GM23338 (cell line): ENCODE results near the gene ZDHHC16. TPM values are rescaled to one million over a fixed set of nuclear protein-coding genes. Genes with fewer than 3 reads are reported as not detected.

ENCODE experiments used
- ATAC-seq: fragments of 200-7000 bp; cut with Tn5 transposase; 3 replicates; pipeline ENCODE4 v1.9.1; 2020
- DNase-seq: peaks from one replicate; pipeline ENCODE4 v3.0.0-alpha.2; 2015; ENCODE audit warnings: low spot score
- H2AFZ ChIP-seq: fragments of 200-600 bp; sonication (generic); 2 replicates; pipeline ENCODE4 v1.8.0; 2016; ENCODE audit warnings: antibody characterized with exemption, mild to moderate bottlenecking, moderate library complexity
- H3F3A ChIP-seq: fragments of 200-600 bp; sonication (generic); replicated peaks from 2 replicates; pipeline ENCODE4 v1.8.0; 2017; ENCODE audit warnings: antibody characterized with exemption, mixed run types, low read depth
- H3K27ac ChIP-seq: fragments of 200-600 bp; sonication (generic); 2 replicates; pipeline ENCODE4 v1.6.1; 2016; ENCODE audit warnings: low read depth
- H3K27me3 ChIP-seq: fragments of 200-600 bp; sonication (generic); 2 replicates; pipeline ENCODE4 v1.8.0; 2016; ENCODE audit warnings: mild to moderate bottlenecking, mixed run types, moderate library complexity; ENCODE audit not compliant: insufficient read depth
- H3K36me3 ChIP-seq: fragments of 200-600 bp; sonication (generic); 2 replicates; pipeline ENCODE4 v1.8.0; 2016; ENCODE audit warnings: mild to moderate bottlenecking; ENCODE audit not compliant: insufficient read depth
- H3K4me1 ChIP-seq: fragments of 200-600 bp; sonication (generic); 2 replicates; pipeline ENCODE4 v1.8.0; 2016; ENCODE audit warnings: mild to moderate bottlenecking, moderate library complexity; ENCODE audit not compliant: insufficient read depth
- H3K4me2 ChIP-seq: fragments of 200-600 bp; sonication (generic); 2 replicates; pipeline ENCODE4 v1.7.1; 2017; ENCODE audit warnings: mixed run types
- H3K4me3 ChIP-seq: fragments of 200-600 bp; sonication (generic); 2 replicates; pipeline ENCODE4 v1.6.1; 2016; ENCODE audit warnings: mixed run types
- H3K79me2 ChIP-seq: fragments of 200-600 bp; sonication (generic); replicated peaks from 2 replicates; pipeline ENCODE4 v1.8.0; 2017; ENCODE audit warnings: mild to moderate bottlenecking; ENCODE audit not compliant: insufficient read depth
- H3K9me2 ChIP-seq: fragments of 200-600 bp; sonication (generic); 2 replicates; pipeline ENCODE4 v1.8.0; 2017; ENCODE audit not compliant: insufficient read depth
- H4K20me1 ChIP-seq: fragments of 200-600 bp; sonication (generic); replicated peaks from 2 replicates; pipeline ENCODE4 v1.8.0; 2017; ENCODE audit warnings: mild to moderate bottlenecking; ENCODE audit not compliant: insufficient read depth
- H3K27ac Mint-ChIP-seq: 2 replicates; pipeline ENCODE4 v1.8.0; 2020; ENCODE audit warnings: inconsistent platforms, mild to moderate bottlenecking, moderate library complexity, mixed read lengths
- H3K27me3 Mint-ChIP-seq: 3 replicates; pipeline ENCODE4 v1.8.0; 2022; ENCODE audit warnings: low read depth, mild to moderate bottlenecking, moderate library complexity, mixed read lengths, inconsistent platforms; ENCODE audit not compliant: insufficient read depth, poor library complexity
- H3K36me3 Mint-ChIP-seq: 3 replicates; pipeline ENCODE4 v1.8.0; 2021; ENCODE audit warnings: low read depth, mild to moderate bottlenecking, inconsistent platforms, moderate library complexity, mixed read lengths
- H3K4me1 Mint-ChIP-seq: 3 replicates; pipeline ENCODE4 v1.8.0; 2020; ENCODE audit warnings: mild to moderate bottlenecking, inconsistent platforms, mixed read lengths
- H3K4me3 Mint-ChIP-seq: 3 replicates; pipeline ENCODE4 v1.8.0; 2021; ENCODE audit warnings: moderate library complexity, mild to moderate bottlenecking, inconsistent platforms, mixed read lengths
- H3K9me3 Mint-ChIP-seq: 3 replicates; pipeline ENCODE4 v1.8.0; 2020; ENCODE audit warnings: moderate library complexity, mild to moderate bottlenecking, inconsistent platforms, mixed read lengths
- CTCF ChIP-seq, 2 experiments: fragments of 200-600 bp in 1 of 2; sonication (generic) in 1 of 2; conservative IDR thresholded peaks; 2 replicates each; pipeline versions ENCODE4 v1.5.1 to v1.6.1; 2016 to 2017; ENCODE audit warnings: antibody characterized with exemption in 2 of 2, low read depth in 2 of 2, mild to moderate bottlenecking in 2 of 2, moderate library complexity in 1 of 2
- JUNB ChIP-seq: IDR thresholded peaks from one replicate; pipeline ENCODE4 v1.6.1; 2016; ENCODE audit warnings: antibody characterized with exemption; ENCODE audit not compliant: unreplicated experiment
- POLR2AphosphoS5 ChIP-seq: IDR thresholded peaks from 2 replicates; pipeline ENCODE4 v1.6.1; 2016; ENCODE audit warnings: antibody characterized with exemption, low read depth
- ZNF331 ChIP-seq: fragments of 250-450 bp; sonication (Bioruptor Pico); IDR thresholded peaks from 2 replicates; pipeline ENCODE4 v1.5.0; 2020; ENCODE audit warnings: low read depth, mild to moderate bottlenecking, moderate library complexity
- ZNF462 ChIP-seq: fragments of 250-450 bp; sonication (Bioruptor Pico); IDR thresholded peaks from 2 replicates; pipeline ENCODE4 v1.5.0; 2020; ENCODE audit warnings: mild to moderate bottlenecking, moderate library complexity
- polyA plus RNA-seq: library from polyadenylated mRNA; unstranded; fragments of >200 nt; fragmentation: Nextera tagmentation; extraction: Ambion mirVana; gene quantifications from 2 replicates; pipeline ENCODE4 v1.2.1, GENCODE V29; 2016
- total RNA-seq: library from RNA; depleted of rRNA; stranded (reverse); fragments of >200 nt; shearing (Covaris generic); gene quantifications from 2 replicates; pipeline ENCODE4 v1.2.3, GENCODE V29; 2014

The ZDHHC16 gene
- total and polyA plus RNA-seq, 2 experiments from 2014 or later = 35.1 to 58.2 TPM

GRCh38 chr10:97442277-97442676, 3.7 kb upstream of the ZDHHC16 start:
- H3K4me3 Mint-ChIP-seq = no peak overlapping the region
- TF ChIP-seq ZNF462 (no peak), CTCF (conservative IDR thresholded peaks at IDR 0.05; ENCODE audit: low read depth in 2 of 2) (no peak), ZNF331 (no peak), JUNB (no peak), POLR2AphosphoS5 (no peak)
- peaks cover 57% of the 10 kb centered on the region for H3K36me3 Mint-ChIP-seq
- Histone ChIP-seq H3K4me1 (peaks cover 7% of the 10 kb centered on the region), H3K36me3 (peaks cover 33% of the 10 kb centered on the region), H3K9me2 (no peaks in the 10 kb centered on the region), H3F3A (0 out of 2 replicates have a peak, but pooled peaks cover 3% of the 10 kb centered on the region), H4K20me1 (peaks cover 5% of the 10 kb centered on the region), H3K4me3 (no peak overlapping the region), H3K79me2 (peaks cover 29% of the 10 kb centered on the region), H3K27me3 (no peaks in the 10 kb centered on the region), H3K27ac (no peak overlapping the region), H3K4me2 (no peak overlapping the region), H2AFZ (no peak overlapping the region)
- DNase-seq (no peak), ATAC-seq (no peak)
- no peaks in the 10 kb centered on the region for H3K9me3 Mint-ChIP-seq
- H3K4me1 Mint-ChIP-seq = peaks cover 10% of the 10 kb centered on the region; the same call in 2 of the 3 replicates
- peaks cover 3% of the 10 kb centered on the region for H3K27me3 Mint-ChIP-seq
- no peak overlapping the region for H3K27ac Mint-ChIP-seq
